GM18505 (cell line): ENCODE measurements around the gene GYS2.

Experiments used
- ATAC-seq: cut with Tn5 transposase; IDR thresholded peaks from one replicate; pipeline ENCODE4 v1.9.1; 2021; ENCODE audit not compliant: unreplicated experiment
- POLR2A ChIP-seq: IDR thresholded peaks from 4 replicates; pipeline ENCODE4 v1.6.1; 2011; ENCODE audit warnings: borderline replicate concordance; ENCODE audit not compliant: insufficient read depth, insufficient read length; ENCODE audit errors: extremely low read depth

The GYS2 gene

DNA sequence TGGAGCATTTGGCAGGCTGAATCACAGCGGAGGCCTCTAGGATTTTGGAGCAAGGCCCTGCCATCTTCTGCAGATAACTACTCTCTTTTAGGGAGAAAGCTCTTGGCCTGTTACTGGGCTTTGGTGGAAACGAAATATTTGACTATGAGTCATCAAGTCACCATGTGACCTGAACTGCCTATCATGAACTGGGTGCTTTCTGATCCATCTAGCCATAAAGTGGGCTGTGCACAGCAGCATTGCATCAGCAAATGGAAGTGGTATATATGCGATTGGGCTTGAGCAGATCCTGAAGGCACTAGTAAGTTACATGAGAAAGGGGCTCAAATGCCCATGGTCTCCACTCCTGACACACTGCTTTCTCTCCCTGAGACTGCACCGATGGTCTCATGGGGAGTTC is 21.1 kb downstream of the GYS2 start:
- TF ChIP-seq POLR2A = no peak
- ATAC-seq = no peak

DNA sequence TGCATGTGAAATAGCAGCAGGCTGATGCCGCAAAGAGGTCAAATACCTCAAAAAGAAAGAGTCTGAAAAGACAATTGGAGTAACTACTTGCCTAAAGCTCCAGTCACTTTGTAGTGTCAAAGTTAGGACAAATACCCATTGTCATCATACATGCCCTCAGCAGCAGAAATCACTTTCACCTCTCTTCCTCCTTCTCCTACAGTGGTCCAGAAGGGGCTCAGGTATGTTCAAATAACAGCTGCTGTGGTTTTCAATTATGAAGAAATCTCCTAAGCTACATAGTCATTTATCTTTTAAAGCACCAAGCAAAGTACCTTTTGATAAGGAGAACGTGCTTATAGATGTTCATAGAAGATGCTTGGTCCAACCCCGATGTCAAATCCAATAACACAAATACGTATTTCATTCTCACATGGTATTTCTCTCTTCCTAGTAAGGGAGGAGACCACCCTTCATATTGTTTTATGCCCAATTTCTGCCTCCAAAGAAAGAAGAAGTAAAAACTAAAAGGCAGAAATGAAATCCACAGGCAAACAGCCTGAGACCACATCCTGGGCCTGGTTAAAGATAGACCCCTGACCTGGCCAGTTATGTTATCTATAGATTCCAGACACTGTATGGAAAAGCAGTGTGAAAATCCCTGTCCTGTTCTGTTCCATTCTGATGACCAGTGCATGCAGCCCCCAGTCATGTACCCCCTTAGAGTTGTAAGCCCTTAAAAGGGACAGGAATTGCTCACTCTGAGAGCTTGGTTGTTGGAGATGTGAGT is 23.7 kb downstream of the GYS2 start:
- no peak for TF ChIP-seq POLR2A
- no peak for ATAC-seq

DNA sequence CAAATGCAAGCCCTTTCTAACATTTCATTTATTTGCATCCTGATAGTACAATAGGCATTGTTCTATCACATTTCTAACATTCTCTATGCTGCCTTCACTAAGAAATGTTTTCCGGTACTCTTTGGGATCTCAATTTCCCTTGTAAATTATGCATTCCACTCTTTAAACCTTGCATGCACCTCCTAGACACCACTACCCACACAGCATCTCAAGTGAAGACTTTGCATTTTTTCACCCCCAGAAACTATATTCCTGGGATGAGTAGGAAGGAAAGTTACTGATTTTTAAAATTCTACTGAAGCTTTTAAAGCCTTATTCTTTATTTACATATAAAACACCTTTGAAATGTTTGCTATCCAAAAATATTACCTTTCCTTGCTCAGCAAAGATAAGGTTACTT is 27.1 kb downstream of the GYS2 start:
- ATAC-seq = no peak

DNA sequence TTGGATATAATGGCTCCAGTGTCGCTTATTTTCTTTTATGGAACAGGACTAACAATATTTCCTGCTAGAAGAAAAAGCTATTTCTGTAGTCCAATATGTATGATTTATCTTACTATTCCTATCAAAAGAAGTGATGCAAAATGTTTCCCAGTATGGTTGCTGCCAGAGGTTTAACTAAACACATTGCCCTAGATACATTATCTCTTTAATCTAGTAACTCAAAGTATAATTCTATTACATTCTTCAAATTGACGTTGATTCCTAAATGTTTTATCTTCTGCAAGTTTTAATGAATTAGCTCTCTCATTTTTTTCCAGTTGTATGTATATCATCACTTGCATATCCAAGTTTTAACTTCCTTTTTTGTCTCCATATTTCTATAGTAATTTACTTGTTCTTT is 28.2 kb downstream of the GYS2 start:
- TF ChIP-seq POLR2A = no peak
- no peak for ATAC-seq

More for the DNA sequence above, 27.1 kb downstream of the GYS2 start:
- TF ChIP-seq POLR2A = no peak

DNA sequence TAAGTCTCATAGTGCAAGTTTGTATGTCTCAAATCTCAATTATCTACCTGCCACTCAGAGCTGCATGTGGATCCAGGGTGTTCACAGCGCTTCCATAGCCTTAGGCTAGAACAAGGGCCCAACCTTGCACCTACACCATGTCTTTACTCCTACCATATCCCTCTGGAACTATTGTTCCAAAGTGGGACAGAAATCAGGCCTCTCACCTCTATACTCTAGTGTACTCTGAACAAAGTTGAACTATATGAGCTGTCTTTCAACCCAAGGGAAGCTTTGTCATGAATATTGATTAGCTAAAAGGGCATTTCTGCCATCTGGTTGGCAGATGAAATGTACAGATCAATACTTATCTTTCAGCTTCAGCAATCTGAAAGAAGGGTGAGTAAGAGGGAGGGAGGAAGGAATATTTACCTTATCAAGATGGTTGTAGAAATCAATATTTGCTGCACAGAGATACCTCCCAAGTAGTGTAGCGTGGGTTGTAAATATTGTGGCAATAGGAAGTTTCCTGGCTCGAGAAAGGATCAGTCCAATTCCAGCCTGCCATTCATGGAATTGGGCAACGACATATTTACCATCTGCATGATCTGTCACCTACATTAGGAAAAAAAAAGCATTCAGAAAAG is 30.8 kb downstream of the GYS2 start:
- ATAC-seq = no peak
- no peak for TF ChIP-seq POLR2A

DNA sequence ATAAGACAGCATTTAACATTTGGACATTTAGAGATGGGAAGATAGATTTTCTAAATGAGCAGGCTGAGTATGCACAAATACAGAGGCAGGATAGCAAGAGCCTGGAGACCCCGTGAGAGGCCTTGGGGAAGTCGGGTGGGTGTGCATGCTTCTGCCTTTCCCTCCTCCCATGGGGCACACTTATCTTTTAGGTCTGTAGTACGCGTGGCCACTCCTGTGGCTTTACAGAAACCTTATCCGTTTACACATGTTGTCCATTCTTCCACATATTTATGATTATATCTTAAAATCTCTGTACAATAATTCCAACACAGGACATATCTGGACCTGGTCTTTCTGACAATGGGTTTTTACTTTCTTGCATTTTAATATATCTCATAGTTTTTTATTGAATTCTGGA is 33.6 kb downstream of the GYS2 start:
- no peak for ATAC-seq

DNA sequence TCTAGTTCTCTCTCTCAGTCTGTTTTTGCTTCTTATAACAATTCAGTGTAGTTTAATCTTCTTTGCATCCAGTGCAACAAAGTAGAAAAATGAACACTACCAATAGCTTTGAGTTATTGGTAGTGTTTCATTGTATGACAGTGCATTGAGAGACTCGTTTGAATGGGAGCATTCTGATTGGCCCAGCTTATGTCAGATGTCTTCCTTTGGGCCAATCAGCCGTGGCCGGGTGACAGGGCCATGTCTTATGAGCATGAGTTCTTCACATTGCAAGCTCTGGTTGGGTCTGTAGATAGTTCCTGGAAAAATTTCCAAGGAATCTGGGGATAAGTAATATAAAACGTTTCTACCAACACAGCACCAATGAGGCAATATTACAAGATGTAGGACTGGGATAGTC is 36.5 kb downstream of the GYS2 start:
- TF ChIP-seq POLR2A = no peak
- no peak for ATAC-seq

More for the DNA sequence above, 33.6 kb downstream of the GYS2 start:
- no peak for TF ChIP-seq POLR2A

DNA sequence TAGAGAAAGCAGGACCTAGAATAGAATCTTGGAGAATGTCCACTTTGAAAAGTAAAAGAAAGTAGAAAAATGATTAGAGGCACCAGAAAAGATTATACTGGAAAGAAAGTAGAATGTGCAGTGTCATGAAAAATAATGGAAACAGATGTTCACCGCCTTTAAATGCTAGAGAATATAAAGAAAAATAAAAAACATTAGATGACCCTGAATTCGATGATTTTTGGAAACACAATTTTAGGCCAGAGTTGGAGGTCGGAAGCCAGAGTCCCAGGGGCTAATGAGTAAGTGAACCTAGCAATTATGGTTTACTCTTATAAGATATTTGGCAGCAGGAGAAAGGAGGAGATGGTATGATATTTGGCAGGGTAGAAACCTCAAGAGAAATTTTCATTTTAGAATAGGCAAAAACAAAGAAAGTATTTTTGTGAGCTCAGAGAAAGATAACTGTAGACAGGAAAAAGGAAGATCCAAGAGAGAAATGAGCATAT is 37.7 kb downstream of the GYS2 start:
- TF ChIP-seq POLR2A = no peak
- no peak for ATAC-seq

DNA sequence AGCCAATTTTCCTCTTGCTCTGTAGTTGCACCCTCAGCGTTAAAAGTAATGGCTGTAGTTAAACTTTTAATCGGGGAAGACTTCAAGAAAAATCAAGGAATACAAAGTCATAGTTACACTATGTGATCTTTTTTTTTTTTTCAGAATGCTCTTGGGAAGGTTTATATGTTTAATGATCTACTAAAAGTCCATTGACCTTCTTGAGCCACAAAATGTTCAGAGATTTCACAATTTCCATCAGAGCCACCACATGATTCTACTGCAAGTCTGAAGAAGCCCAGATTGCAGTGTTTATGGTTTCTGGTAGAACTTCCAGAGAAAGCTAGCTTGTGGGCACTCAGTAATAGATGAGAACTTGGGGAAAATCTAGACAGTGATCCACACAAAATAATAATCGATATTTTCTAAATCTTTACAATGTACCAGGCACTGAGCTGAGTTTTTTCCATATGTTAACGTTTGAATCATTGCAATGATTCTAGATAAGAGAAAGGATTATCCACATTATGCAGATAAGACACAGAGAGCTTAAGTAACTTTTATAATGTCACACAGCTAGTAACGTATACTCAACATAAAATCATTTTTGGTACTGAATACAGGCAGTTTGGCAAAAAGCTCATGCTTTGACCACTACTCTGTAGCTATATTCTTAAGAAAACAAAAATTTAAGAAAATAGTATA is 38.3 kb downstream of the GYS2 start:
- ATAC-seq = no peak
- no peak for TF ChIP-seq POLR2A

DNA sequence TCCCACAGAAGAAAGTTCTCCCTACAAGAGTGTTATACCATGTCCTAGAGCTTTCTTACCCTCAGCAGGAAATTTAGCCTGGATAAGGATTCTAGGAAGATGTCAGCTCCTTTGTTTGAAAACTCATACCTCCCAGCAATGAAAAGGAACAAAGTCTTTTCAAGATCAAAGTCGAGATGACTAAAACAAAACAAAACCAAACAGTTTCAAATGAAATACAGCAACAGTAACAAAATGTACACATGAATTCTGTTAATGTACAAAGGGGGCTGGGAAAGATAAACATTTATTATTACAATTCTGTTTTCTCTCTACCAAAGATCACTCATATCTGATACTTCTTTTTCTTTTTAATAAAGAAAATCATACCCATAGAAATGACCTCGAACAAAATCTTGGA is 41.8 kb downstream of the GYS2 start:
- TF ChIP-seq POLR2A = no peak
- no peak for ATAC-seq

DNA sequence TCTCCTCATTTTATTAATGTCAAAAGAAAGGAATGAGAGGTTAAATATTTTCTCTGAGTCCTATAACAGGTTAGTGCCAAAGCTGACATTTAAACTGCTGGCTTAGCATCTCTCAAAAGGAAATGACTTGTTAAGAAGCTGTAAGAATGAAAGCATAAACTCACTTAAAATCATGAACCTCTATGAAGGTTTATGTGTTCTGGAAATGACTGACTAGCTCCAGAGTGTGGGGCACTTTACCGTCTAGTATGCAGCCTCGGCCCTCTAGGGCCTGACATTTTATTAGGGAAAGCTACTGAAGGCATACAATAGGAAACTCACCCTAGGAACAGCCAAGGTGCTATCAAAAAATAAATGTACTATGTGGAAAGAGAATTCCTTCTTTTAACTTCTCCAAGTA is 43.5 kb downstream of the GYS2 start:
- no peak for ATAC-seq

DNA sequence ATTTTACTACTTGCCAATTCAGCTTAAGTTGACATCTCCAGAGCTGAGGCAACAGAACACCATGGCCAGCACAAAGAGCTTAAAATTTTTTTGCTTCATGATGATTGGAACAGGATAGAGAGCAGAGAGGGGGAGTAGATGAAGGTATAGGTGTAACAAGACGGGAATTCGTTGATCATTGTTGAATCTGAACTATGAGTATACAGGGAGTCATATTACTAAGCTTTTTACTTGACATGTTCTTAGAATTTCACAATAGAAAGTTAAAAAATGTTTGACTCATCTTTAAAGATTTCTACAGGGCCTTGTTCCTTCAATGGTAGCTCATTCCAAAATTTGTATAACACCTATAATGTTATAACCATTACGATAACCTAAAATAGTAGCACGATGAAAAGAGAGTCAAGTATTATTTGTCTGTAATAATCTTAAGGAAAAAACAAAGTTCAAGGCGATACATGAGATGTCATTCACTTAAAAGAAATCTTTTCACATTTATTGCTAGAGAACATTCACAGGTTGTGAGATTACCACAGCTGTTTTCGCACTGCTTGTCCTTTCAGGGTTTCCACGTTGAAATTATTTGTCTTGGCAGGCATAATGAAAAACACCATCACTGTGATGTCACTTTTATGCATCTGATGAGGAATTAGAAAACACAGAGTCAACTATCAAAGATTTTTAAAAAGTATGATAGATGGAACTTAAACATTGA is 44.6 kb downstream of the GYS2 start:
- ATAC-seq = no peak
- TF ChIP-seq POLR2A = no peak

More for the DNA sequence above, 43.5 kb downstream of the GYS2 start:
- TF ChIP-seq POLR2A = no peak

DNA sequence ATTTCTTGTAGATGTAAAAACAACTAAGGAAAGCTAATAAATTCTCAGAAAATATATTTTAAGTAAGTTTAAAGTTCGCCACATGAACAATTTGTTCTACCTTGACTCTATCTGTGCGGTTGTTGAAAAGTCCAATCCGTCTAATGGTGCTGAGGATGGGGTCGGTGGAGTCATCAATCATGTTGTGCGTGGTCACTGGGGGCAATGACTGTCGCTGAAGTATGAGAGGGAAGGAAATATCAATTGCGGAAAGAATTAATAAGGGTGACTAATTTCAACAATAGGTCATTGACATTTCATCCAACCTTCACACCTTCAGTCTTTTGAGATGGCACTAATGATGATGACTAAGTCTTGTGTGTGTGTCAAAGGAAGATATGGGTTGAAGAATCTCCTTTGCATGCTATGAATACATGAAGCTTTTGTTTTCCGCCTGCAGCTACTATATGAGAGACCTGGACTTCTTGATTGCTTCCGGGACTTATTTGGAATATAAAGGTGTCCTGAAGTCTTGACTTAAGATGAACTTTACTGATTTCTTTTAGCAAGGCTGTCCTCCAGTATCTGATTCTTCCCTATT is 46.5 kb downstream of the GYS2 start:
- no peak for TF ChIP-seq POLR2A
- ATAC-seq = no peak

DNA sequence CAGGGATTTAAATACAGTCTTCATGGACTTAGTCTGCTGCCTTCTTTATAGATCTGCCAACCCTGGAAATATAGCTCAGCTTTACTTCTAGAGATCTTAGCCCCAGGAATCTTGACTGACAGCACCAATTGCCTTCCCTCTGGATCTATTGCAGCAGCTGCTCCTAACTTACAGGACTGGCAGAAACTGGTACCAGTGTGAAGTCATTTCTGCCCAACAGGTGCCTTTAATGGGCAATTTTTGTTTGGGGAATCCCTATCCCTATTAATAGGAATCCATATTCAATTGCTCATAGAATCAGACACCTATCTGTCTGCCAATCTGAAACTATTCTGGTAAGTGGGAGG is 51.3 kb downstream of the GYS2 start:
- no peak for TF ChIP-seq POLR2A
- no peak for ATAC-seq
